Central memory CD4-positive, alpha-beta T cell (primary cell): ENCODE measurements around the gene JSRP1.
A peak's percentile ranks its signal among the peaks of the same experiment; 100 is the strongest.

Source experiments
- DNase-seq: peaks from one replicate; pipeline ENCODE4 v3.0.0; 2022

JSRP1 gene

GRCh38 chr19:2246014-2246620, 10.1 kb downstream of the JSRP1 start:
- no peak for DNase-seq

- DNase-seq, result no peak
Measured at GRCh38 chr19:2245273-2245672, 10.9 kb downstream of the JSRP1 start.

GRCh38 chr19:2244486-2244885, 11.7 kb downstream of the JSRP1 start:
- DNase-seq, result no peak

- DNase-seq, result no peak
Measured at GRCh38 chr19:2244125-2244411, 12.1 kb downstream of the JSRP1 start.

GRCh38 chr19:2243274-2244124, 12.7 kb downstream of the JSRP1 start:
- no peak for DNase-seq

- DNase-seq, result no peak
Measured at GRCh38 chr19:2242816-2243215, 13.4 kb downstream of the JSRP1 start.

GRCh38 chr19:2242092-2242537, 14.1 kb downstream of the JSRP1 start:
- no peak for DNase-seq

- no peak for DNase-seq
Measured at GRCh38 chr19:2240881-2241760, 15.1 kb downstream of the JSRP1 start.

GRCh38 chr19:2239771-2240770, 16.1 kb downstream of the JSRP1 start:
- peak; percentile 56 for DNase-seq

- no peak for DNase-seq
Measured at GRCh38 chr19:2239173-2239572, 17.0 kb downstream of the JSRP1 start.

- no peak for DNase-seq
Measured at GRCh38 chr19:2237869-2238153, 18.4 kb downstream of the JSRP1 start.

- no peak for DNase-seq
Measured at GRCh38 chr19:2237051-2237868, 19.0 kb downstream of the JSRP1 start.

GRCh38 chr19:2236314-2237050, 19.7 kb downstream of the JSRP1 start, which contains the start of the genes PLEKHJ1 and SF3A2:
TSS of gene PLEKHJ1 (minus strand) at chr19:2236329. CDS start at chr19:2236248, 81 bp downstream.
TSS of gene SF3A2 (plus strand) at chr19:2236824. CDS start at chr19:2243419, 6,595 bp downstream.
- DNase-seq, result peak; percentile 99

- no peak for DNase-seq
Measured at GRCh38 chr19:2236064-2236313, 20.2 kb downstream of the JSRP1 start.

- DNase-seq, result no peak
Measured at GRCh38 chr19:2235381-2236063, 20.7 kb downstream of the JSRP1 start.

GRCh38 chr19:2234996-2235380, 21.2 kb downstream of the JSRP1 start:
- no peak for DNase-seq

- no peak for DNase-seq
Measured at GRCh38 chr19:2233601-2234280, 22.5 kb downstream of the JSRP1 start.

- no peak for DNase-seq
Measured at GRCh38 chr19:2232286-2233151, 23.7 kb downstream of the JSRP1 start.
